ENCODE data around the gene SERTM1.

SERTM1 gene

DNA sequence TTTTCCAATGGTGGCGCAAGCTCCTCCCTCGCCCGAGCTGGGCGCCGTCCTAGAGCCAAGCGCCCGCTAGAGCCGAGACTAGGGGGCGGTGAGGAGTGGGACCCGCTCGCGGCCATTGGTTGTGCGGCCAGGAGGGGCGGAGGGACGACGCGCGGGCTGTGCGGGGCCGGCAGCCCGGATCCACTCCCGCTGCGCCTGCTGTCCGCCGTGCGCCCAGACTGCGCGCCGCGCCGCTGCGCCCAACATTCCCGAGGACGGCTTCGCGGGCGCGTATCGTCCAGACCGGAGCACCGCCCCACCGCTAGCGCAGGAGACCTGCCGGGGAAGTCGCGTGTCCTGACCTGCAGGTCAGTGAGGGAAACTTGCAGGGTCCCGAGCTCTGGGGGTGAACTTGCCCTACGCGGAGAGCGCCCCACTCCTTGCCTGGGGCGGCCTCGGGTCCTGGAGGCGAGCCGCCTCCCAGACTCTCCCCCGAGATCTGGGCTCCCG is at the start of gene SERTM1:
Gene SERTM1 (plus strand): TSS at position 183 of the 489 bp plus-strand sequence. CDS start 21,059 bp downstream, outside the sequence.
- no peak for ATAC-seq

- ATAC-seq: no peak
These were observed 45.3 kb upstream of the SERTM1 start for GRCh38 chr13:36628377-36629056.

- no peak for ATAC-seq
These were observed 44.8 kb upstream of the SERTM1 start for GRCh38 chr13:36629057-36629385.

GRCh38 chr13:36630181-36630803 is 43.5 kb upstream of the SERTM1 start:
- no peak for ATAC-seq

DNA sequence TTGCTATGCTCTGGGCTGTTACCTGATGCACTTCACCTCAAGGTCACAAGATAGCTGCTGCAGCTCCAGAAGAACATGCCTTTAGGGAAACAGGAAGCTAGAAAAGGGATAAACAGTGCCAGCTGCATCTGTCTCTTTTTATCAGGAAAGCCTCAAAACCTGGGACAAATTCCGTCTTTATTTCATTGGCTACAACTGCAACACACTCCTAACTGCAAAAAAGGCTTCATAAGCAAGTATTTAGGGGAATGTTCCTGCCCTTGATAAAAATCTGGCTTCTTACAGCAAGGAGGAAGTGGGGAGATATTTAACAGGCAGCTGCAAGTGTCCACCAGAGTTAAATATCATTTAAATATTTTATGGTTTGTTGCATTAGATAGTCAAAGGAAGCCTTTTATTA is 34.2 kb upstream of the SERTM1 start:
- no peak for ATAC-seq

GRCh38 chr13:36650611-36651010 is 23.2 kb upstream of the SERTM1 start:
- no peak for ATAC-seq

- ATAC-seq: no peak
These were observed 8.2 kb upstream of the SERTM1 start for GRCh38 chr13:36665630-36666029.

DNA sequence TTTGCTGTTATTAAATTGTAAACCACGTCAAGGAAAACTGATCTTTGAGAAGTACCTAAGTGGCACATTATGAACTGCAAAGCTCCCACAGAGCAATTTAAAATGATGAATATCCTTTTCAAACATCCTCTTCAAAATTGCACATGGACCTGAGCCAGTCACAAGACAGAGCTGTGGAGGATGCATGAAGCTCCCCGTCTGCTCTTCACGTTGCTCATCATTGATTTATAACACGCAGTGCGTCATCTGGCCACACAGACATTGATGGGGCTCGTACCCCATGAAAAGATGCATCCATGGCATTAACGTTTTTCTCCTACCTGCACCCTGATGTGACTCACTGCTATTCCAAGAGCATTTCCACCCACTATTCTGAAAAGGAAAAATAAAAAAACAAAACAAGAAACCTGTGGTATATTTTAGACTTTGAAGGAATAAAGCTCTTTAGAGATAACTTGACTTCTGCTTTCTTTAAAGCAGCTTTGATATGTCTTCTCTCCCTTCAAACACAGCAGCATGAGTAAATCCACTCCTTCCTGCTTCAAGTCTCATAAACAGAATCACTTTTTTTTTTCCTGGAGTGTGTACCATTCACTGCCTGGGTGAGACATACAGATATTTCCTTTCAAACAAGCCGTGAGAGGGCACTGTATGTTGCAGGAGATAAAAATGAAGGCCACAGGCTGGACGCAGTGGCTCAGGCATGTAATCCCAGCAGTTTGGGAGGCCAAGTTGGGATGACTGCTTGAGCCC is 7.2 kb upstream of the SERTM1 start:
- ATAC-seq: no peak

DNA sequence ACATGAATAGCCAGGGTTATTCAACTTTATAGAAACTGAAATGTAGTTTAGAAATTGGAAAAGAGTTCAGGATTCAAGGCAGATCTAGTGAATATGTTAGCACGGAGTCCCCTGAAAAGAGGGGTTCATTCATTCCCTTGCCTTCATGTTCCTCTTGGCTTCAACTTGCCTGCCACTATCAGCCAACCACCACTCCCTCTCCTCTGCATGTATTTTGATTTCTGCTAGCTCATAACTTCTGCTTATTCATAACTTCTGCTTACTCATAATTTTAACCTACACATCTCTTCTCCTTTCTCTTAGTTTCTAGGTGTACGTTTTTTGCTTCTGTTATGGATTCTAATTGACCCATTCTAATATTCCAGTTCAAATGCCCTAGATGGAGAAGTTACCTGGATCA is 5.5 kb upstream of the SERTM1 start:
- no peak for ATAC-seq

DNA sequence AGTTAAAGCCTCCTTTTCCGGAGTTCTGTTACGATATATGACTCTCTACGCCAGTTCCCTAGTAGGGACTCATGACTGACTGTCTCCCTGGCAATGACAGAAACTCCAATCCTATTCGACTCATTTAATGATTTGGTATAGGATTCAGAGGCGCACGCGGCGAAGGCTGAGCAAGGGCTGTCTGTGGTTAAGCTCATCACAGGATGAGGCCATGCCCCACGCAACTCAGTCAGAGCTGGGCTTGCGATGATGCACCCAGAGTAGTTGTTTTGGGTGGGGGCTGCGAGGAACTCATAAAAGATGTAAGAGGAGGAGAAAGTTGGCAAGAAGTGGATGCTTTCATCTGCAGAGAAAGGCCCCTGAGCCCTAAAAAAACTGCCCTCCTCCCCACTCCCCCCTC is 468 bp upstream of the SERTM1 start:
- no peak for ATAC-seq

DNA sequence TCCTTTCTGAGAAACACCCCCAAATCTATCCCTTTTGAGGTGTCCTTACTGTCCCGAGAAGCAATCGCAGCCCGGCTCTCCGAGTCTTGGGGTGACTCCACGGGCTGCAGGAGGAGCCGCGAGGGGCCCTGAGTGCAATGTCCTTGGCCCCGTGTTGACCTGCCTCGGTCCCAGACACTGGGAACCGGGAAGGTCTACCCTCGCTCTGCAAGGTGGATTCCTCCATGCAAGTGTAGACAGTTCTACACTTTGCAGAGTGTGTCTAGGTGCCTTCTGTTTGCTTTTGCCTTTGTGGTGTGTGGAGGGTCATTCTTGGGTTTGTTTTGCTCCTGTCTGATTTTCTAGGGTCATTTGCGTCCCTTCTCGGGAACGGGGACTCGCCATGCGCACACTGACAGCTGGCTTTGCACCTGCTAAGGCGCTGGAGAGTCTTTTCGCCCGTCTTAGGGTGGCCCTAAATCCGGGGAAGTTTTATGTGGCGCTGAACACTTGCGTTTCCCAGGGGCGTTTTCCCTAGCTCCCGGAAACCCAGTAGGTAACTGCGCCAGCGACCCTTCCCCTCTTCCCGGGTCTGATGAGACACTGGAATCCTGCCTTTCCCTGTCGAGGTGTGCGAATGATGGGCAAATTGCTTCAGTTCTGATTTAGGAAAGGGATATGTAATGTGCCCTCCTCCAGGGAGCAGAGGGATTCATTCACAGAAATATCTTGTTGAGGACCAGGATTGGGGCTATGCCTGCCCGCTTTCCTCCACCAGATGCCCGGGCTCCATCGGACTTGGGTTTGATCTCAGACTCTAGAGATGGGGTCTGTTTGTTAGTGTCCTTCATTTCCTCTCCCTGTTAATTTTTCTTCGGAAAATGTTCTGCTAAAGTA is 755 bp downstream of the SERTM1 start:
- no peak for ATAC-seq

DNA sequence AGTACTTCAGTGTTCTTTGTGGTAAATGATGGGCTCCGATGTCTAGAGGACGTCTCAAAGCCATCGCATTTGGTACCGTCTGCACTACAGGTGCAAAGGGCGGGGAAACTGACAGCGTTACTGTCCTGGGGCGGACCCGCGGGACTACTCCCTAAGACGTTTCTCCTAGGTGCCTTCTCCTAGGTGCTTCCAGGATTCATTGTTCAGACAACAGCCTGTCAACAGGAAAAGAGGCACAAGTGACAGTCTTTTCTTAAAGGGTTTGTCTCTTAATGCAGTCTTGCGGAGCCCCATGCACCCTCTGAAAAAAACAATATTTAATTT is 1.4 kb downstream of the SERTM1 start:
- ATAC-seq: no peak

DNA sequence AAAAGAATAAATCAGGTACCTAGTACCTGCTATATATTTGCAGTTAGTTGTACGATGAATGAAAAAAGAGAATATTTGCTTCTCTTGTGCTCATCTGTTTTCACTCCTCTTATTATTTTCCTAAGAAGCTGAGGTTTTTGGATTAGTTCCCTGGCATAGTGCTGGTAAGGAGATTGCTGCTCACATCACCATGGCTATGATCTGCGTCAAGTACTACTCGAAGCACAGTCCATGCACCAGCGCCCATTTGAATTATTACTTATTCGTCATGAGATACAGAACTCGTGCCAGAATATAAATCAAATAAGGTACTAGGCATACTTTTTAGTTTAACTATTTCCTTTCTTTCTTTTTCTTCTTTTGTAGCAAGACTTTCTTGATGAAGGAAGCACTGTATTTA is 7.1 kb downstream of the SERTM1 start:
- no peak for ATAC-seq

- no peak for ATAC-seq
These were observed 8.2 kb downstream of the SERTM1 start for GRCh38 chr13:36681894-36682624.

DNA sequence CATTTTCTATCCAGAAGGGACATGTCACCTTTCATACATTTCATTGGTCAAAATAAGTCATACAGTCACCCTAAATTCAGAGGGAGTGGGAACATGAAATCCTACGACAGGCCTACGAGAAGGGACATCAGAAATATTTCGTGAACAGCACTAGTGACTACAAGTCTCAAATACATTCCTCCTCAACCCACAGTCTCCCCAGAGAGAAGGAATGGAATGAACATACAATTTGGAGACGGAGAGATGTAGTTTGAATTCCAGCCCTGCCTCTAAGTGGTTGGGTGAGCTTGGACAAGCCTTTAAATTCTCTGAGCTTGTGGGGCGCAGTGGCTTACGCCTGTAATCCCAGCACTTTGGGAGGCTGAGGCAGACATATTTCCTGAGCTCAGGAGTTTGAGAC is 9.9 kb downstream of the SERTM1 start:
- no peak for ATAC-seq

DNA sequence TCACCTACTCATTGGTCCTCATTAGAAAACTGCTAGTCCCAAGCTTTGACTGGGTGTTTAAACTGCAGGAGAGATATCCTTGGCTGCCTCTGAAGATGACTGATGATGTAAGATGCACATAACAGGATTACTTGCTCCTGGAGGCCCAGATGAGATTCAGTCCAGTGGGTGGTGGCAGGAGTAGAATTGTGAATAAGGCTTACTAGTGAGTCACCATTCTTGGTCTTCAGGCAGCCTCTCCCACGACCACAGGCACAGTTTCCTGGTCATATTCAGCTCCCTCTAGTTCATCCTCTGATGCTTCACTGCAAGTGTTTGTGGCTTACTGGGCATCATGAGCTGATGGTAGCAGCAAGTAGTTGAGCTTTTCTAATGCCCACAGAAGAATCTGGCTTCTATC is 12.1 kb downstream of the SERTM1 start:
- ATAC-seq: no peak

DNA sequence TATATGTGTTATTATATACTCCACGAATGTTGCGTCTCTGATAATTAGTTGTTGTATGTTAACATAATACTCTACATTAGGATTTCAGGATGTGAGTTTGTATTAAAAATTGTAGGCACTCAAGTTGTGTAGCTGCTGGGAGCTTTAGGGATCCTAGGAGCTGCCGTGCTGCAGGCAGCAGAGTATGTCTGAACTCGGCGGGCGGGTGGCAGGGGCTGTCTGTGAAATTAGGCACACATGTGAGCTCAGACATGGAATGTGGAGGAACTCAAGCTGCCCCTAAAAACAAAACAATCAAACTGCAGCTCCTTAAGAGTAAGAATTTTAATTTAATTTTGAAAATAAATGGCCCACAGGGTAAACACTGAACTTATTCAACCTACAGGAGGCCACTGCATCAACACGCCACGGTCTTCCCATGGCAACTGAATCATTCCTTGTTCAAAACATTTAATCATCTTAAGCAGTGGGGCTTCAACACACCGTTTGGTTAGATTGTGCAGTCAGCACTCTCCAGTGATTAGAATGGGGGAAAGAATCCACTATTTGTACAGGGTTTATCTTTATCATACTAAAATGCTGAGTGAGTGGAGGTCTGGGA is 22.7 kb downstream of the SERTM1 start:
- no peak for ATAC-seq

DNA sequence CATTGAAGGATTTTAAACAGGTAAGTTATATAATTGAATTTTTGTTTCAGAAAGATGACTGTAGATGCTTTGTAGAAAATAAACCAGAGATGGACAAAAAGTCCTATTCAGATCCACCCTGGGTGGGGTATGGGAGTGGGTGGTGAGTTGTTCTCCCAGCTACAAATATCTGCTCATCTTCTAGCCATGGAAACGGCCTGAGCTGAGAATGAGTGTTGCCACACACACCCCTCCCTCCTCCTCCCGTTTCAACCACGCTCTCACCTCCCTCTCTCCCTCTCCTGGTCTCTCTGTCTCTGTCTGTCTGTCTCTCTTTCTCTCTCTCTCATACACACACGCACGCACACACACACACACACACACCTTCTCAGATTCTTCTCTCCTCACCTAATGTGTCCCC is 26.4 kb downstream of the SERTM1 start:
- no peak for ATAC-seq

- no peak for ATAC-seq
These were observed 32.9 kb downstream of the SERTM1 start for GRCh38 chr13:36706755-36707154.

GRCh38 chr13:36709136-36709890 is 35.5 kb downstream of the SERTM1 start:
- ATAC-seq: no peak

DNA sequence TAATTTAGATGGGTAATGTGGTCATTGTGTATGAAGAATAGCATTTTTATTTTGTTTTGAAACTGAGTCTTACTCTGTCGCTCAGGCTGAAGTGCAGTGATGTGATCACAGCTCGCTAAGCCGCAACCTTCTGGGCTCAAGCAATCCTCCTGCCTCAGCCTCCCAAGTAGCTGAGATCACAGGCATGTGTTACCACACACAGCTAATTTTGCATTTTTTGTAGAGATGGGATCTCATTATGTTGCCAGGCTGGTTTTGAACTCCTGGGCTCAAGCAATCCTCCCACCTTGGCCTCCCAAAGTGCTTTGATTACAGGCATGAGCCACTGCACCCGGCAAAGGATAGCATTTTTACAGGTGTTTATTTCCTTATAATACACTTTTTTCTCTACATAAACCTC is 36.6 kb downstream of the SERTM1 start:
- ATAC-seq: no peak

Measured in activated CD4-positive, CD25-positive, alpha-beta regulatory T cell treated with anti-CD3 and anti-CD28 coated beads, Interleukin-2, amount 50 U/mL, for 24 hours (primary cell).